Measurements from ENCODE around the gene TGM2.
"Not testable (repeated sequence)": the region's sequence is repeated elsewhere in the genome, so short reads cannot be mapped to it uniquely, and the experiment has no call there.

TGM2 gene

DNA sequence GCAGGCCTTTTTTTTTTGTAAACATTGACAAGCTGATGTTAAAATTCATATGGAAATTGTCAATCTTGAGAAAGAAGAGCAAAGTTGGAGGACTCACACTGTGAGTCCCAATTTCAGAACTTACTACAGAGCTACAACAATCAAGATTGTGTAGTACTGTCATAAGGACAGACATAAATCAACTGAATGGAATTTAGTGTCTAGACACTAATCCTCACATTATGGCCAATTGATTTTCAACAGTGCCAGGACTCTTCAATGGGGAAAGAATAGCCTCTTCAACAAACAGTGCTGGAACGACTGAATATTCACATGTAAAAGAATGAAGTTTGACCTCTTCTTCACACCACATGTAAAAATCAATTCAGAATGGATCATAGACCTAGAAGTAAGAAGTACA is 60.8 kb downstream of the TGM2 start:
- H3K9me3 ChIP-seq (ENCODE audit: low read depth, low read length): no peaks in the 10 kb centered on the region; the same call in 1 of the 2 replicates
- DNase-seq (ENCODE audit: low read depth, low spot score): no peak
- H3K4me3 ChIP-seq: no peak overlapping the region
- TF ChIP-seq EZH2 (IDR thresholded peaks at IDR 0.05) (no peak), FOXP2 (optimal IDR thresholded peaks at IDR 0.05; ENCODE audit: control extremely low read depth, extremely low read length, insufficient read depth) (no peak), POLR2AphosphoS5 (IDR thresholded peaks at IDR 0.05; ENCODE audit: borderline replicate concordance, low read depth, low read length) (no peak)
- H3K9ac ChIP-seq (ENCODE audit: insufficient read length): no peak overlapping the region
- no peak overlapping the region for H3K27ac ChIP-seq
- H3K36me3 ChIP-seq (ENCODE audit: insufficient read depth, low read length): no peaks in the 10 kb centered on the region

DNA sequence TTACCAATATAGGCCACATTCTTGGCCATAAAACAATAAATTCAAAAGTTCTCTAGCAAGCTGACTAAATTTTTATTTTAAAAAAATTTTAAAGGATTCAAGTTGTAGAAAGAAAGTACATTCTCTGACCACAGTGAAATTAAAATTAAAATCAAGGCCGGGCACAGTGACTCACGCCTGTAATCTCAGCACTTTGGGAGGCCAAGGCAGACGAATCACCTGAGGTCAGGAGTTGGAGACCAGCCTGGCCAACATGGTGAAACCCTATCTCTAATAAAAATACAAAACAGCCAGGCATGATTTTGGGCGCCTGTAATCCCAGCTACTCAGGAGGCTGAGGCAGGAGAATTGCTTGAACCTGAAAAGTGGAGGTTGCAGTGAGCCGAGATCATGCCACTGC is 62.9 kb downstream of the TGM2 start:
- not testable (repeated sequence) for H3K36me3 ChIP-seq (ENCODE audit: insufficient read depth, low read length); DNase-seq (ENCODE audit: low read depth, low spot score); H3K9me3 ChIP-seq (ENCODE audit: low read depth, low read length); H3K4me3 ChIP-seq; H3K9ac ChIP-seq (ENCODE audit: insufficient read length); H3K27ac ChIP-seq

DNA sequence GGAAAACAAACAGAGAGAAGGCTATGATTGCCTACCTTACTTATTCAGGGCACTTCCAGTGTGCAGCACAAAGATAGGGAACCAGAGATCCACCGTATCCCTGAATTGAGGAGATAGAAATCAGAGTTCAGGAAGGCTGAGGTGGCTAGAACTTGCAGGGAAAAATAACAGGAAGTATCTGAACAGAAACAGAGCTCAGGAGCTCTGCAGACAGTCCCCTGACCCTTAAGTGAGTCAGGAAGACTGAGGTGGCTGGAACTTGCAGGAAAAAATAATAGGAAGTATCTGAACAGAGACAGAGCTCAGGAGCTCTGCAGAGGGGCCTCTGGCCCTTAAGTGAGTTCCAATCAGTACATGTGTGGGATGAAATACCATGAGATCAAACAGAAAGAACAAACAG is 66.1 kb downstream of the TGM2 start:
- no peak for DNase-seq (ENCODE audit: low read depth, low spot score)
- Histone ChIP-seq H3K4me3 (no peak overlapping the region), H3K9ac (ENCODE audit: insufficient read length) (no peak overlapping the region), H3K36me3 (ENCODE audit: insufficient read depth, low read length) (no peaks in the 10 kb centered on the region), H3K9me3 (ENCODE audit: low read depth, low read length) (no peaks in the 10 kb centered on the region; the same call in 1 of the 2 replicates), H3K27ac (no peak overlapping the region)
- TF ChIP-seq POLR2AphosphoS5 (IDR thresholded peaks at IDR 0.05; ENCODE audit: borderline replicate concordance, low read depth, low read length): no peak
- TF ChIP-seq FOXP2 (optimal IDR thresholded peaks at IDR 0.05; ENCODE audit: control extremely low read depth, extremely low read length, insufficient read depth): no peak

DNA sequence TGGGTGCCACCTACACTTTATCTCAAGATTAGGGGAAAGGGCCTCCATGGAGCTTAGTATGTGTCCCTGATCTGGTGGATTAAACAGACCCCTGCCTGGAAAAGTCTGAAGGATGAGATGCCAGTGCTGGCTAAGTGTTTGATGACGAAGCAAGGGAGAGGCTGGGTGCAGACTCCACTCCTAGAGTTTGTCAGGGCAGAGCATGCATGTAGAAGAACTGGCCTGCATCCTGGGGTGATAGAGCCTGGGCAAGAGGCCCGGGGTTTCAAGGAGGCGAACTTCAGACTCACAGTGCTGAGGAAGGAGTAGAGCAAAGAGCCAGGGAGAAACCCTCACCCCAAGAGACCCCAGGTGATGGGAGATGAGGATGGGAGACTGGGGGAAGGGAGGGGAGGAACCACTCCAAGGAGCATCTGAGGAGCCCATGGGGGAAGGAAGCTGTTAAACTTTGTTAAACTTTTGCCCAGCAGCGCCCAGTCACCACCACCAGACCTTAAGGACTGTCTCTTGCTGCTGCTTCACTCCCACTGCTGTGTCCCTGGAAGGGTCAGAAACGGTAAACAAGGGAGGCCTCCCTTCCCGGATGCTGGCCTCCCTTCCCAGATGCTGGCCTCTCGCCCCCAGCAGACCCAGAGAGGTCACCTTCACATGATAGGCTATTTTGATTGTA is 69.9 kb downstream of the TGM2 start:
- peak overlapping the region; percentile 79; the same call in 1 of the 2 replicates for H3K27ac ChIP-seq
- H3K9ac ChIP-seq (ENCODE audit: insufficient read length): no peak overlapping the region
- peaks cover 15% of the 10 kb centered on the region for H3K36me3 ChIP-seq (ENCODE audit: insufficient read depth, low read length)
- H3K4me3 ChIP-seq: no peak overlapping the region
- no peak for DNase-seq (ENCODE audit: low read depth, low spot score)
- TF ChIP-seq EZH2 (IDR thresholded peaks at IDR 0.05) (no peak), POLR2AphosphoS5 (IDR thresholded peaks at IDR 0.05; ENCODE audit: borderline replicate concordance, low read depth, low read length) (no peak), FOXP2 (optimal IDR thresholded peaks at IDR 0.05; ENCODE audit: control extremely low read depth, extremely low read length, insufficient read depth) (no peak)
- H3K9me3 ChIP-seq (ENCODE audit: low read depth, low read length): no peaks in the 10 kb centered on the region

DNA sequence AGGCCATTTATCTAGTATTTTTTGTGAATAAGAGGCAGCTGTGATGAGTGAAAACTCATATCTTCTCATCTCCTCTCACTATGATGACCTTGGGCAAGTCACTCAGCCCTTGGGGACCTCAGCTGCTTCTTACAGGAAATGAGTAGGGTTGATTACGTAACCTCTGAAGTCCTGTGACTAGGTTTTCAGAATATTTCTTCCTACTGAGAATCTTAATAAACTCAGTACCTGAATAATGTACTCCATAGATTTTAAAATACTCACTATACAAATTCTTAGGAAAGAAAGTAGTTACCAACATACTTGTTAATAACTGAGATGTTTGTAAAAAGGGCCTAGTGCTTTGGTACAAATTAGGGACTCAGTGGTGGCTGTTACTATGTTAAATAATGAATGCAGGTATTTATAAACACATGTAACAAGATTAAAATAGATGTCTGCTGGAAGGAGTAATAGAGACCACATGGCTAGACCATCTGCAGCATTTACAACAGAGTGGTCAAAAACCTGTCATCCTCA is 70.6 kb downstream of the TGM2 start:
- TF ChIP-seq EZH2 (IDR thresholded peaks at IDR 0.05) (no peak), FOXP2 (optimal IDR thresholded peaks at IDR 0.05; ENCODE audit: control extremely low read depth, extremely low read length, insufficient read depth) (no peak), POLR2AphosphoS5 (IDR thresholded peaks at IDR 0.05; ENCODE audit: borderline replicate concordance, low read depth, low read length) (no peak)
- no peak overlapping the region for H3K4me3 ChIP-seq
- H3K27ac ChIP-seq: peak overlapping the region; percentile 79
- no peak overlapping the region for H3K9ac ChIP-seq (ENCODE audit: insufficient read length)
- peak; percentile 77 for DNase-seq (ENCODE audit: low read depth, low spot score)
- H3K36me3 ChIP-seq (ENCODE audit: insufficient read depth, low read length): peaks cover 22% of the 10 kb centered on the region
- no peaks in the 10 kb centered on the region for H3K9me3 ChIP-seq (ENCODE audit: low read depth, low read length)

DNA sequence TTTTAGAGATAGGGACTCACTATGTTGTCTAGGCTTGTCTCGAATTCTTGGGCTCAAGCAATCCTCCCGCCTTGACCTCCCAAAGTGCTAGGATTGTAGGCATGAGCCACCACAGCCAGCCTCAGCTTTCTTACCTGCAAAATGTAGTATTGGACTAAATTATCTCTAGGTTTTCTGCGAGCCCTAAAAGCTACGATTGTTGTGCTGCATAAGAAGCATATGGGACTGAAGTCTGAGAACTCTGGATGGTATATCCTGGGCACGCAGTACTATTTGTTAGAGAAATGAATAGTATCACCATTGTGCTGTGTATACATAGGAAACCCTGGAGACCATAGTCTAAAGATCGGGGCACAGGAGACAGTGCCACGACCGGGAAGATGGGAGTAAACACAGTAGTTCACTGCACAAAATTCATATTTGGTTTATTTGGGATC is 71.4 kb downstream of the TGM2 start:
- no peaks in the 10 kb centered on the region for H3K9me3 ChIP-seq (ENCODE audit: low read depth, low read length)
- peak overlapping the region; percentile 79 for H3K27ac ChIP-seq
- DNase-seq (ENCODE audit: low read depth, low spot score): no peak
- no peak overlapping the region for H3K4me3 ChIP-seq
- TF ChIP-seq FOXP2 (optimal IDR thresholded peaks at IDR 0.05; ENCODE audit: control extremely low read depth, extremely low read length, insufficient read depth): no peak
- TF ChIP-seq EZH2 (IDR thresholded peaks at IDR 0.05): no peak
- TF ChIP-seq POLR2AphosphoS5 (IDR thresholded peaks at IDR 0.05; ENCODE audit: borderline replicate concordance, low read depth, low read length): no peak
- H3K9ac ChIP-seq (ENCODE audit: insufficient read length): no peak overlapping the region
- peaks cover 27% of the 10 kb centered on the region for H3K36me3 ChIP-seq (ENCODE audit: insufficient read depth, low read length)

DNA sequence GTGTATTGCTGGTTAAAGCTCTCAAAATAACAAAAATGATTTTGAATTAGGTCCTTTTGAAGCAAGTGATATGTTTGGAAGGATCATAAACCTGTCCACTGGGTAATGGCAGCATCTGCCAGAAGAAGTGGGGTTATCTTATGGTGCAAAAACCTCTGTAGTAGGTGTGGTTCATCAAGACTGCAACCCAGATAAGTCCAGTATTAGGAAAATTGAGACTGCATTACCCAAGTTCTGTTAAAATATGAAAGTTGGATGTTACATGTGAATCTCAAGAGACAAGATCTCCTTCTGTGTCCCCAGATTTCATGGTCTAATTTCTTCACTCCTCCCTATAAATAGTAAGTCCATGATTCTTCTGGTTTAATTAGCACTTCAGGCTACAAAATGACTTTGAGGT is 72.2 kb downstream of the TGM2 start:
- no peak for DNase-seq (ENCODE audit: low read depth, low spot score)
- no peak overlapping the region for H3K9ac ChIP-seq (ENCODE audit: insufficient read length)

DNA sequence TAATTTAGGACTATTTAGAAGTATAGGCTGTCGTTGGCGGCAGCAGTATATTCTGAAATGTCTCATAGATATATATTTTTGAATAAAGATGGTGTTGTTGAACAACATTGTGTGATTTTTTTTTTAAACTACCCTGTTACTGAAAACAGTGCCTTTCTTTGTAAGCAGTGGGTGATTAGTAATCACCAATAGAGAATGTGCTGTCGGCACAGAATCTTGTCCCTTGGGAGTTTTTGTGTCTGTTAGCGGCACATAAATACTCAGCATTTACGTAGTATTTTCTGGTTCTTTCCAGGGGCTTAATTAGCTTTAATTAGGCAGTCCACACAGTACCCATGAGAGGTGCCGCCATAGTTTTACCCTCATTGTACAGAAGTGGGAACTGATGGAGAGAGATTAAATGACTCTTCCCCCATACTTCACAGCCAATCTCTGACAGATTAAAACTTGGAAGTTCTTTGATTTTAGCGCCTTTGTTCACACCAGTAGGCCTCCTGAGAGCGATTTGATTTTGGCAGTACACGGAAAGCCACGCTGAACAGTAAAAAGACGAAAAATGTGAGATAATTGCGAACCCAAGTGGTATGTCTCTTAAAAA is 72.7 kb downstream of the TGM2 start:
- Histone ChIP-seq H3K4me3 (no peak overlapping the region), H3K9ac (ENCODE audit: insufficient read length) (no peak overlapping the region), H3K27ac (0 out of 2 replicates have a peak overlapping the region, but pooled peaks have one; percentile 49), H3K9me3 (ENCODE audit: low read depth, low read length) (no peaks in the 10 kb centered on the region), H3K36me3 (ENCODE audit: insufficient read depth, low read length) (peaks cover 35% of the 10 kb centered on the region)
- no peak for TF ChIP-seq EZH2 (IDR thresholded peaks at IDR 0.05)
- no peak for TF ChIP-seq POLR2AphosphoS5 (IDR thresholded peaks at IDR 0.05; ENCODE audit: borderline replicate concordance, low read depth, low read length)
- no peak for TF ChIP-seq FOXP2 (optimal IDR thresholded peaks at IDR 0.05; ENCODE audit: control extremely low read depth, extremely low read length, insufficient read depth)
- no peak for DNase-seq (ENCODE audit: low read depth, low spot score)

More for the DNA sequence above, 72.2 kb downstream of the TGM2 start:
- TF ChIP-seq FOXP2 (optimal IDR thresholded peaks at IDR 0.05; ENCODE audit: control extremely low read depth, extremely low read length, insufficient read depth): no peak
- no peak for TF ChIP-seq POLR2AphosphoS5 (IDR thresholded peaks at IDR 0.05; ENCODE audit: borderline replicate concordance, low read depth, low read length)
- TF ChIP-seq EZH2 (IDR thresholded peaks at IDR 0.05): no peak
- H3K36me3 ChIP-seq (ENCODE audit: insufficient read depth, low read length): peaks cover 30% of the 10 kb centered on the region
- H3K4me3 ChIP-seq: no peak overlapping the region
- no peak overlapping the region for H3K27ac ChIP-seq
- no peaks in the 10 kb centered on the region for H3K9me3 ChIP-seq (ENCODE audit: low read depth, low read length)
